Nephron progenitor cell (in vitro differentiated cells): Measurements from ENCODE around the gene CITED4.

ENCODE experiments used
- DNase-seq: peaks from one replicate; pipeline ENCODE4 v3.0.0; 2021
- H3K27ac Mint-ChIP-seq: 2 replicates; pipeline ENCODE4 v1.8.0; 2021; ENCODE audit warnings: mild to moderate bottlenecking, moderate library complexity, mixed read lengths
- H3K27me3 Mint-ChIP-seq: 2 replicates; pipeline ENCODE4 v1.8.0; 2021; ENCODE audit warnings: mild to moderate bottlenecking, low read depth, mixed read lengths; ENCODE audit not compliant: poor library complexity
- H3K36me3 Mint-ChIP-seq: 2 replicates; pipeline ENCODE4 v1.8.0; 2021; ENCODE audit warnings: low read depth, mixed read lengths
- H3K4me1 Mint-ChIP-seq: 2 replicates; pipeline ENCODE4 v1.8.0; 2021; ENCODE audit warnings: mixed read lengths
- H3K4me3 Mint-ChIP-seq: 2 replicates; pipeline ENCODE4 v1.8.0; 2021; ENCODE audit warnings: mild to moderate bottlenecking, moderate library complexity, mixed read lengths
- H3K9me3 Mint-ChIP-seq: 2 replicates; pipeline ENCODE4 v1.8.0; 2021; ENCODE audit warnings: mild to moderate bottlenecking, moderate library complexity, mixed read lengths
- CTCF ChIP-seq: fragments of 200-600 bp; sonication (generic); IDR thresholded peaks from 2 replicates; pipeline ENCODE4 v1.5.0; 2021; ENCODE audit warnings: antibody characterized with exemption

CITED4 gene

GRCh38 chr1:40844079-40844478 is 18.1 kb downstream of the CITED4 start:
- no peak overlapping the region for H3K4me3 Mint-ChIP-seq
- peaks cover 29% of the 10 kb centered on the region for H3K4me1 Mint-ChIP-seq
- peaks cover 5% of the 10 kb centered on the region for H3K36me3 Mint-ChIP-seq
- peaks cover 14% of the 10 kb centered on the region for H3K9me3 Mint-ChIP-seq
- no peak for TF ChIP-seq CTCF
- H3K27me3 Mint-ChIP-seq = peaks cover 14% of the 10 kb centered on the region
- peak overlapping the region; percentile 18 for H3K27ac Mint-ChIP-seq
- DNase-seq = no peak

GRCh38 chr1:40842691-40843090 is 19.5 kb downstream of the CITED4 start:
- no peak for DNase-seq
- Mint-ChIP-seq H3K4me1 (peaks cover 26% of the 10 kb centered on the region), H3K4me3 (no peak overlapping the region), H3K36me3 (peaks cover 5% of the 10 kb centered on the region), H3K9me3 (peaks cover 14% of the 10 kb centered on the region), H3K27me3 (peaks cover 14% of the 10 kb centered on the region), H3K27ac (no peak overlapping the region)
- no peak for TF ChIP-seq CTCF

GRCh38 chr1:40842207-40842606 is 20.0 kb downstream of the CITED4 start:
- Mint-ChIP-seq H3K4me1 (peaks cover 26% of the 10 kb centered on the region), H3K36me3 (peaks cover 5% of the 10 kb centered on the region), H3K9me3 (peaks cover 14% of the 10 kb centered on the region), H3K27ac (no peak overlapping the region), H3K4me3 (no peak overlapping the region), H3K27me3 (peaks cover 14% of the 10 kb centered on the region)
- no peak for DNase-seq
- no peak for TF ChIP-seq CTCF

GRCh38 chr1:40841602-40842001 is 20.6 kb downstream of the CITED4 start:
- no peak overlapping the region for H3K4me3 Mint-ChIP-seq
- H3K27me3 Mint-ChIP-seq = peaks cover 14% of the 10 kb centered on the region
- H3K4me1 Mint-ChIP-seq = peaks cover 26% of the 10 kb centered on the region

GRCh38 chr1:40840526-40841323 is 21.4 kb downstream of the CITED4 start:
- Mint-ChIP-seq H3K36me3 (peaks cover 5% of the 10 kb centered on the region), H3K4me3 (no peak overlapping the region)
- no peak for TF ChIP-seq CTCF

More at GRCh38 chr1:40841602-40842001, 20.6 kb downstream of the CITED4 start:
- DNase-seq = no peak
- H3K36me3 Mint-ChIP-seq = peaks cover 5% of the 10 kb centered on the region
- H3K27ac Mint-ChIP-seq = no peak overlapping the region
- no peak for TF ChIP-seq CTCF
- peaks cover 14% of the 10 kb centered on the region for H3K9me3 Mint-ChIP-seq

GRCh38 chr1:40839943-40840335 is 22.2 kb downstream of the CITED4 start:
- H3K27me3 Mint-ChIP-seq = peaks cover 9% of the 10 kb centered on the region
- H3K4me1 Mint-ChIP-seq = peaks cover 26% of the 10 kb centered on the region
- no peak for DNase-seq
- peaks cover 14% of the 10 kb centered on the region for H3K9me3 Mint-ChIP-seq
- H3K36me3 Mint-ChIP-seq = peaks cover 5% of the 10 kb centered on the region
- no peak for TF ChIP-seq CTCF
- H3K27ac Mint-ChIP-seq = no peak overlapping the region
- no peak overlapping the region for H3K4me3 Mint-ChIP-seq

More at GRCh38 chr1:40840526-40841323, 21.4 kb downstream of the CITED4 start:
- H3K9me3 Mint-ChIP-seq = peaks cover 14% of the 10 kb centered on the region
- peak overlapping the region; percentile 18 for H3K27ac Mint-ChIP-seq
- DNase-seq = no peak
- H3K4me1 Mint-ChIP-seq = peaks cover 26% of the 10 kb centered on the region
- H3K27me3 Mint-ChIP-seq = peaks cover 11% of the 10 kb centered on the region
